ENCODE data around the gene MMP19. TPM values are rescaled to one million over a fixed set of nuclear protein-coding genes. Genes with fewer than 3 reads are reported as not detected.

Gene MMP19
- total RNA-seq, 2 donors from 2014 or later: 72.9 to 85.0 TPM

DNA sequence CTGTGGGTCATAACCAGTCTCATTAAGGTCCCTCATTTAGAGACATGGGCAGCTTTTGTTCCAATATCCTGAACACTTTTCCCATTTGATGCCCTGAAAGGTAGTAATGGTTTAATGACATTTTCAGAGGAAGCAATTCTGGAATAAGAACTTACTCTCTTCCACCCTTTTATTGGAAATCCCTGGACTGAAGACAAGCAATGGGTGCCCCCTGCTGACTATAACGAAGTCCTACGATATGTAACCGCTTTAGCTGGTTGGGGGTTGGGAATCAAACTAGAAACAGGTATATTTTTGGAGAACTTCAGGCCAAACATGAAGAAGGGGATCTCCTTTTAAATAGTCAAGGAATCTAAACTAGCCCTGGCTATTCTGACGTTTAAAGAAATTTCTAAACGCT is 45.7 kb downstream of the MMP19 start:
- DNase-seq (ENCODE audit: low spot score) (no peak), ATAC-seq (ENCODE audit: insufficient number of reproducible peaks, low FRiP score, low read depth) (no peak)
- H3K36me3 ChIP-seq: peaks cover 27% of the 10 kb centered on the region
- H3K9me3 ChIP-seq: no peaks in the 10 kb centered on the region
- TF ChIP-seq, protein P1, sequence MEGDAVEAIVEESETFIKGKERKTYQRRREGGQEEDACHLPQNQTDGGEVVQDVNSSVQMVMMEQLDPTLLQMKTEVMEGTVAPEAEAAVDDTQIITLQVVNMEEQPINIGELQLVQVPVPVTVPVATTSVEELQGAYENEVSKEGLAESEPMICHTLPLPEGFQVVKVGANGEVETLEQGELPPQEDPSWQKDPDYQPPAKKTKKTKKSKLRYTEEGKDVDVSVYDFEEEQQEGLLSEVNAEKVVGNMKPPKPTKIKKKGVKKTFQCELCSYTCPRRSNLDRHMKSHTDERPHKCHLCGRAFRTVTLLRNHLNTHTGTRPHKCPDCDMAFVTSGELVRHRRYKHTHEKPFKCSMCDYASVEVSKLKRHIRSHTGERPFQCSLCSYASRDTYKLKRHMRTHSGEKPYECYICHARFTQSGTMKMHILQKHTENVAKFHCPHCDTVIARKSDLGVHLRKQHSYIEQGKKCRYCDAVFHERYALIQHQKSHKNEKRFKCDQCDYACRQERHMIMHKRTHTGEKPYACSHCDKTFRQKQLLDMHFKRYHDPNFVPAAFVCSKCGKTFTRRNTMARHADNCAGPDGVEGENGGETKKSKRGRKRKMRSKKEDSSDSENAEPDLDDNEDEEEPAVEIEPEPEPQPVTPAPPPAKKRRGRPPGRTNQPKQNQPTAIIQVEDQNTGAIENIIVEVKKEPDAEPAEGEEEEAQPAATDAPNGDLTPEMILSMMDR (IDR thresholded peaks at IDR 0.05): peak; percentile 22
- H3K27ac ChIP-seq: no peak overlapping the region
- no peaks in the 10 kb centered on the region for H3K4me1 ChIP-seq (ENCODE audit: control insufficient read depth in 1 of 2, low read depth in 2 of 2)
- no peaks in the 10 kb centered on the region for H3K27me3 ChIP-seq (replicated peaks; ENCODE audit: insufficient read depth)
- no peak overlapping the region for H3K4me3 ChIP-seq

DNA sequence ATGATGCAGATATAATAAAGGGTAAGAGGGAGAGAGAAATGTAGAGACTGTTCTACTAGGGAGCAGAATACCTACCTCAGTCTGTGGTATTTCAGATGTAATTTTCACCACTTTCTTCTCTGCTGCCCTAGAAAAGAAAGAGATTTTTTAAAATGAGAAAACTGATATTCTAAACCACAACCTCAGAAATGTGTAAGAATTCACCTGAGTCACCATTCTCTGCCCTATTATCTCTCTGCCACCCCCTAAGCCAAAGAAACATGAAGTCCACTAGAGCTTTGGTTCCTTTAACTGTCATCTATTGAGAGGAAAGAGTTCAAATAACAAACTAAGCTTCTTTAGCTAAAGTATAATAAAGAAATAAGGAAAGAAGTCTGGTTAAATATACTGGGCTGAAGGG is 46.8 kb downstream of the MMP19 start:
- TF ChIP-seq, protein P1 (IDR thresholded peaks at IDR 0.05): no peak
- H3K27ac ChIP-seq: no peak overlapping the region
- ATAC-seq (ENCODE audit: insufficient number of reproducible peaks, low FRiP score, low read depth) (no peak), DNase-seq (ENCODE audit: low spot score) (no peak)
- no peaks in the 10 kb centered on the region for H3K4me1 ChIP-seq (ENCODE audit: control insufficient read depth in 1 of 2, low read depth in 2 of 2)
- H3K27me3 ChIP-seq (replicated peaks; ENCODE audit: insufficient read depth): no peaks in the 10 kb centered on the region
- no peak overlapping the region for H3K4me3 ChIP-seq
- no peaks in the 10 kb centered on the region for H3K9me3 ChIP-seq
- H3K36me3 ChIP-seq: peaks cover 24% of the 10 kb centered on the region

DNA sequence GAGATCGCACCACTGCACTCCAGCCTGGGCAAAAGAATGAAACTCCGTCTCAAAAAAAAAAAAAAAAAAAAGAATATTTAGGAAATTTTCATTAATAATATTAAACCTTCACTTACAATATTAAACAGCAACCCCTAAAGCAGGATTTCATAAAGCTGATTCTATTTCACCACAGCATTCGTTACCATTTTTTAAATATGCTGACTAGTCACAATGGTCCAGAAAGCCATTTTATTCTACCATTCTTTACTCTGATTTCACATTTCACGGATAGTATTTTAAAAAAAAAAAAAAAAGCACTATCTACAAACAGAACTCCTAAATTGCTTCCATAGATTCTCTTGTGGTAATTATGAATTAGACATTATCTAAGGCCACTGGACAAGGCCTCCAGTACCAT is 52.8 kb downstream of the MMP19 start:
- ATAC-seq (ENCODE audit: insufficient number of reproducible peaks, low FRiP score, low read depth) (no peak), DNase-seq (ENCODE audit: low spot score) (no peak)
- Histone ChIP-seq H3K27me3 (replicated peaks; ENCODE audit: insufficient read depth) (no peaks in the 10 kb centered on the region), H3K9me3 (no peaks in the 10 kb centered on the region), H3K27ac (no peak overlapping the region), H3K4me3 (no peak overlapping the region), H3K4me1 (ENCODE audit: control insufficient read depth in 1 of 2, low read depth in 2 of 2) (no peaks in the 10 kb centered on the region), H3K36me3 (peaks cover 55% of the 10 kb centered on the region)
- TF ChIP-seq, protein P1 (IDR thresholded peaks at IDR 0.05): no peak

DNA sequence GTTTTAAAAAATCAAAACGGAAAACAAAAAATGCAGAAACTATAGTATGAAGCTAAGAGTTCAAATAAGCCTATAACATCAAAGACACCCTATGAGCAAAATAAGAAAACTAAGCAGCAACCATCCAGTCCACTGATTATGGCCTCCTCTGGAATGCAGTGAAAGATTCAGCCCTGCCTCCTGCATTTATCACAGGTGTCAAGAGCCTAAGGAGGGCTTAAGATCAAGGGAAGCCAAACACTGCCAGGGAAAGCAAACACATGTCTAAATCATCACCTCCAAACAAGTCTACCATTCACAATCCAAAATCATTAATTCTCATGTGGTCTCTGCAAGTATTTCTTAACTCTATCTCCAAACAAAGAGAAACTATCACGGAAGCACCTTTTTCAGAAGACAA is 53.6 kb downstream of the MMP19 start:
- Histone ChIP-seq H3K4me3 (no peak overlapping the region), H3K9me3 (no peaks in the 10 kb centered on the region), H3K27ac (no peak overlapping the region), H3K27me3 (replicated peaks; ENCODE audit: insufficient read depth) (no peaks in the 10 kb centered on the region), H3K36me3 (peaks cover 54% of the 10 kb centered on the region), H3K4me1 (ENCODE audit: control insufficient read depth in 1 of 2, low read depth in 2 of 2) (no peaks in the 10 kb centered on the region)
- TF ChIP-seq, protein P1 (IDR thresholded peaks at IDR 0.05): no peak
- DNase-seq (ENCODE audit: low spot score) (no peak), ATAC-seq (ENCODE audit: insufficient number of reproducible peaks, low FRiP score, low read depth) (no peak)

DNA sequence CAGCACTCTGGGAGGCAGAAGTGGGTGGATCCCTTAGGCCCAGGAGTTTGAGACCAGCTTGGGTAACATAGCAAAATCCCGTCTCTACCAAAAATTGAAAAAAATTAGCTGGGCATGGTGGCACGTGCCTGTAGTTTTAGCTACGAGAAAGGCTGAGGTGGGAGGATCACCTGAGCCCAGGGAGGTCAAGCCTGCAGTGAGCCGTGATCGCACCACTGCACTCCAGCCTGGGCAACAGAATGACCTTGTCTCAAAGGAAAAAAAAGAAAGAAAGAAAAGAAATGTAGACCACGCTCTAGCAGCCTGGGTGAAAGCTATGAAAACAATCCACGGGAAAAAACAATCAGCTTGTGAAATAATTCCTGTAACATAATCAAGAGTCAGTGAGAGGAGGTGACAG is 54.2 kb downstream of the MMP19 start:
- DNase-seq (ENCODE audit: low spot score) (no peak), ATAC-seq (ENCODE audit: insufficient number of reproducible peaks, low FRiP score, low read depth) (no peak)
- TF ChIP-seq, protein P1 (IDR thresholded peaks at IDR 0.05): no peak
- H3K27ac ChIP-seq: no peak overlapping the region
- H3K4me3 ChIP-seq: no peak overlapping the region
- no peaks in the 10 kb centered on the region for H3K4me1 ChIP-seq (ENCODE audit: control insufficient read depth in 1 of 2, low read depth in 2 of 2)
- H3K27me3 ChIP-seq (replicated peaks; ENCODE audit: insufficient read depth): no peaks in the 10 kb centered on the region
- H3K36me3 ChIP-seq: peaks cover 49% of the 10 kb centered on the region
- no peaks in the 10 kb centered on the region for H3K9me3 ChIP-seq

Other genes with a start within 250 kb of the MMP19 start
- not detected for gene OR10P1, start 206.0 kb downstream of the MMP19 start, total RNA-seq
- gene ITGA7, start 135.0 kb downstream of the MMP19 start, total RNA-seq: 100 to 1,000 TPM; 285 to 317 TPM
- gene BLOC1S1, start 126.9 kb downstream of the MMP19 start, total RNA-seq: 100 to 1,000 TPM; 113 to 117 TPM
- gene RDH5, start 122.5 kb downstream of the MMP19 start, total RNA-seq: 10 to 100 TPM; 24.4 to 29.5 TPM
- 100 to 1,000 TPM; 615 to 776 TPM for gene CD63, start 113.9 kb downstream of the MMP19 start, total RNA-seq
- gene GDF11, start 99.8 kb downstream of the MMP19 start, total RNA-seq: 1 to 10 TPM; 3.0 to 9.7 TPM
- gene SARNP, start 25.2 kb downstream of the MMP19 start, total RNA-seq: 10 to 100 TPM; 39.1 to 49.2 TPM
- gene ORMDL2, start 24.9 kb downstream of the MMP19 start, total RNA-seq: 10 to 100 TPM; 13.8 to 16.2 TPM
- gene DNAJC14, start 13.3 kb downstream of the MMP19 start, total RNA-seq: 10 to 100 TPM; 27.5 to 39.6 TPM
- 10 to 100 TPM; 19.0 to 31.6 TPM for gene PYM1, start 85.0 kb upstream of the MMP19 start, total RNA-seq
- 100 to 1,000 TPM in 1 of 2 donors, 10 to 100 TPM in 1; 72.8 to 104 TPM for gene DGKA, start 88.2 kb upstream of the MMP19 start, total RNA-seq
- gene PMEL, start 123.1 kb upstream of the MMP19 start, total RNA-seq: under 1 TPM in 1 of 2 donors, not detected in 1; 0.99 TPM
- 10 to 100 TPM; 18.0 to 32.5 TPM for gene CDK2, start 123.9 kb upstream of the MMP19 start, total RNA-seq
- gene RAB5B, start 131.1 kb upstream of the MMP19 start, total RNA-seq: 10 to 100 TPM; 70.3 to 89.2 TPM
- 10 to 100 TPM; 17.6 to 20.6 TPM for gene SUOX, start 154.3 kb upstream of the MMP19 start, total RNA-seq
- gene IKZF4, start 178.1 kb upstream of the MMP19 start, total RNA-seq: 1 to 10 TPM; 4.5 to 7.6 TPM
- 1,000 to 10,000 TPM in 1 of 2 donors, 100 to 1,000 TPM in 1; 103 to 1,114 TPM for gene RPS26, start 199.0 kb upstream of the MMP19 start, total RNA-seq
- 1 to 10 TPM; 1.1 to 3.2 TPM for gene ERBB3, start 237.2 kb upstream of the MMP19 start, total RNA-seq

All from thoracic aorta (tissue), 2 donors.